CD4-positive, alpha-beta T cell treated with Interleukin-12 subunit alpha and Interleukin-12 subunit beta, for 1 hour (primary cell): ENCODE measurements around the gene VEPH1.
"Not testable (repeated sequence)": the region's sequence is repeated elsewhere in the genome, so short reads cannot be mapped to it uniquely, and the experiment has no call there.

Source experiments
- DNase-seq: peaks from one replicate; pipeline ENCODE4 v3.0.0-alpha.2; 2020

The VEPH1 gene

GRCh38 chr3:157335233-157336076 is 167.8 kb downstream of the VEPH1 start:
- no peak for DNase-seq

GRCh38 chr3:157333551-157333991 is 169.6 kb downstream of the VEPH1 start:
- DNase-seq, result no peak

GRCh38 chr3:157330206-157330605 is 173.0 kb downstream of the VEPH1 start:
- no peak for DNase-seq

- DNase-seq, result no peak
These were observed 173.7 kb downstream of the VEPH1 start for GRCh38 chr3:157329551-157329950.

GRCh38 chr3:157327837-157328236 is 175.4 kb downstream of the VEPH1 start:
- DNase-seq, result no peak

- DNase-seq, result no peak
These were observed 176.2 kb downstream of the VEPH1 start for GRCh38 chr3:157327018-157327417.

- DNase-seq, result not testable (repeated sequence)
These were observed 178.3 kb downstream of the VEPH1 start for GRCh38 chr3:157324869-157325268.

GRCh38 chr3:157323360-157323759 is 179.9 kb downstream of the VEPH1 start:
- no peak for DNase-seq

GRCh38 chr3:157319672-157320071 is 183.5 kb downstream of the VEPH1 start:
- DNase-seq, result no peak

GRCh38 chr3:157318639-157319288 is 184.5 kb downstream of the VEPH1 start:
- DNase-seq, result no peak

- no peak for DNase-seq
These were observed 185.3 kb downstream of the VEPH1 start for GRCh38 chr3:157317895-157318294.

GRCh38 chr3:157313186-157313585 is 190.0 kb downstream of the VEPH1 start:
- no peak for DNase-seq

- DNase-seq, result no peak
These were observed 190.9 kb downstream of the VEPH1 start for GRCh38 chr3:157312376-157312745.

- no peak for DNase-seq
These were observed 191.4 kb downstream of the VEPH1 start for GRCh38 chr3:157311633-157312375.

GRCh38 chr3:157310329-157311052 is 192.7 kb downstream of the VEPH1 start:
- DNase-seq, result no peak

GRCh38 chr3:157306502-157306901 is 196.7 kb downstream of the VEPH1 start:
- no peak for DNase-seq

- no peak for DNase-seq
These were observed 197.8 kb downstream of the VEPH1 start for GRCh38 chr3:157305392-157305791.

- no peak for DNase-seq
These were observed 201.5 kb downstream of the VEPH1 start for GRCh38 chr3:157301755-157302154.

- no peak for DNase-seq
These were observed 202.1 kb downstream of the VEPH1 start for GRCh38 chr3:157300981-157301663.

GRCh38 chr3:157300094-157300493 is 203.1 kb downstream of the VEPH1 start:
- DNase-seq, result no peak

- no peak for DNase-seq
These were observed 205.8 kb downstream of the VEPH1 start for GRCh38 chr3:157297328-157297915.

GRCh38 chr3:157294953-157295352 is 208.3 kb downstream of the VEPH1 start:
- no peak for DNase-seq
